Trophoblast cell (in vitro differentiated cells and primary cell): Measurements from ENCODE around the gene GPR31.
A peak's percentile ranks its signal among the peaks of the same experiment; 100 is the strongest.

ENCODE experiments used
- DNase-seq, 2 donors: peaks; one replicate each; pipeline ENCODE4 v3.0.0-alpha.2; 2016
- H2AFZ ChIP-seq: 2 replicates; pipeline ENCODE4 v1.6.1; 2013; ENCODE audit warnings: low read length, moderate library complexity, mild to moderate bottlenecking; ENCODE audit not compliant: insufficient read depth, poor library complexity
- H2AK5ac ChIP-seq: 2 replicates; pipeline ENCODE4 v1.6.1; 2013; ENCODE audit warnings: mild to moderate bottlenecking, low read length
- H2BK120ac ChIP-seq: 2 replicates; pipeline ENCODE4 v1.6.1; 2013; ENCODE audit warnings: low read length, mild to moderate bottlenecking, moderate library complexity; ENCODE audit not compliant: insufficient read depth, poor library complexity
- H2BK12ac ChIP-seq: 2 replicates; pipeline ENCODE4 v1.6.1; 2013; ENCODE audit warnings: mild to moderate bottlenecking, low read length, moderate library complexity
- H2BK5ac ChIP-seq: 2 replicates; pipeline ENCODE4 v1.6.1; 2013; ENCODE audit warnings: low read length, low read depth, moderate library complexity, mild to moderate bottlenecking; ENCODE audit not compliant: poor library complexity
- H3K14ac ChIP-seq: 2 replicates; pipeline ENCODE4 v1.6.1; 2013; ENCODE audit warnings: mild to moderate bottlenecking, low read length
- H3K18ac ChIP-seq: 2 replicates; pipeline ENCODE4 v1.6.1; 2013; ENCODE audit warnings: mild to moderate bottlenecking, low read length
- H3K23ac ChIP-seq: 2 replicates; pipeline ENCODE4 v1.6.1; 2013; ENCODE audit warnings: low read length
- H3K27ac ChIP-seq: 2 replicates; pipeline ENCODE4 v1.5.1; 2013; ENCODE audit warnings: low read depth, mild to moderate bottlenecking, inconsistent platforms, low read length, moderate library complexity
- H3K27me3 ChIP-seq: 2 replicates; pipeline ENCODE4 v1.6.1; 2013; ENCODE audit warnings: inconsistent platforms, mild to moderate bottlenecking, low read length, moderate library complexity; ENCODE audit not compliant: insufficient read depth
- H3K36me3 ChIP-seq, 2 experiments: 1 replicate in 1 of 2; 2 replicates in 1 of 2; pipeline ENCODE4 v1.6.1; 2013; ENCODE audit warnings: low read length in 2 of 2, mild to moderate bottlenecking in 2 of 2, moderate library complexity in 1 of 2; ENCODE audit not compliant: insufficient read depth in 2 of 2, control insufficient read depth in 1 of 2
- H3K4ac ChIP-seq: 2 replicates; pipeline ENCODE4 v1.6.1; 2013; ENCODE audit warnings: low read depth, mild to moderate bottlenecking, low read length, moderate library complexity
- H3K4me1 ChIP-seq, 2 experiments: 1 replicate in 1 of 2; 2 replicates in 1 of 2; pipeline ENCODE4 v1.6.1; 2013; ENCODE audit warnings: low read length in 2 of 2, mild to moderate bottlenecking in 2 of 2, moderate library complexity in 1 of 2; ENCODE audit not compliant: insufficient read depth in 2 of 2, control insufficient read depth in 1 of 2
- H3K4me2 ChIP-seq: 2 replicates; pipeline ENCODE4 v1.6.1; 2013; ENCODE audit warnings: inconsistent platforms, mild to moderate bottlenecking, low read length, moderate library complexity
- H3K4me3 ChIP-seq: 2 replicates; pipeline ENCODE4 v1.5.1; 2013; ENCODE audit warnings: mild to moderate bottlenecking, low read depth, low read length, inconsistent platforms
- H3K79me1 ChIP-seq: one replicate; pipeline ENCODE4 v1.6.1; 2013; ENCODE audit warnings: low read length
- H3K79me2 ChIP-seq: 2 replicates; pipeline ENCODE4 v1.6.1; 2013; ENCODE audit warnings: low read length, mild to moderate bottlenecking; ENCODE audit not compliant: control insufficient read depth, insufficient read depth, poor library complexity
- H3K9ac ChIP-seq: 2 replicates; pipeline ENCODE4 v1.6.1; 2013; ENCODE audit warnings: mild to moderate bottlenecking, low read length
- H3K9me3 ChIP-seq: 2 replicates; pipeline ENCODE4 v1.6.1; 2013; ENCODE audit warnings: low read depth, mild to moderate bottlenecking, control low read depth, inconsistent platforms, low read length; ENCODE audit not compliant: insufficient read depth
- H4K12ac ChIP-seq: 2 replicates; pipeline ENCODE4 v1.6.1; 2013; ENCODE audit warnings: low read depth, mild to moderate bottlenecking, low read length, moderate library complexity
- H4K8ac ChIP-seq: 2 replicates; pipeline ENCODE4 v1.6.1; 2013; ENCODE audit warnings: low read depth, mild to moderate bottlenecking, low read length, moderate library complexity
- H4K91ac ChIP-seq: one replicate; pipeline ENCODE4 v1.6.1; 2013; ENCODE audit warnings: low read depth, mild to moderate bottlenecking, low read length, moderate library complexity
- WGBS: extraction: QIAGEN DNeasy Blood & Tissue Kit; methylation state at CpG from one replicate; pipeline ENCODE4 v1.1.7; 2013; ENCODE audit warnings: missing lambda C conversion rate; ENCODE audit not compliant: insufficient read length, insufficient coverage; ENCODE audit errors: extremely low coverage; 5-methylcytosine and 5-hydroxymethylcytosine counted together

GPR31 gene

DNA sequence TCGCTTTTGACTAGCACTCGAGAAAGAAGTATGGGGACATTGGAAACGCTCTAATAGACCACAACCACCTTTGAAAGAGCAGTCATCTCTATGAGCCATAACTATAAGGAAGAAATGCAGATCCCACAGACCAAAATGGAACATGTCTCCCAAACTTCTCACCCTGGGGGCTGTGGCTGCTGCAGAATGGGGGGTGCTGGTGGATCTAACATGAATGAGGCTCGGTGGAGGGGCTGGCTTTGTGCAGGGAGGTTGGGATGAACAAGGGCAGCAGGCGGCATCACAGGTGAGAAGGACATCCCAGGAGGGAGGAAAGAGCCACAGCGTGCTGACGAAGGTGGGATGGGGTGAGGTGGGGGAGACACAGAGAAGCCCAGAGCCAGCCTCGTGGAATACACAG is 45.4 kb downstream of the GPR31 start:
- Histone ChIP-seq H3K9ac (no peak overlapping the region), H2BK12ac (no peak overlapping the region), H3K18ac (no peak overlapping the region), H3K9me3 (no peaks in the 10 kb centered on the region), H2BK120ac (no peak overlapping the region), H3K79me1 (peaks cover 5% of the 10 kb centered on the region), H3K36me3 (no peaks in the 10 kb centered on the region), H3K14ac (no peak overlapping the region), H3K4me2 (no peak overlapping the region), H2AFZ (no peak overlapping the region), H4K12ac (no peak overlapping the region), H3K4me3 (no peak overlapping the region), H2BK5ac (no peak overlapping the region), H3K4ac (no peak overlapping the region), H4K91ac (no peak overlapping the region), H2AK5ac (no peak overlapping the region), H3K79me2 (no peaks in the 10 kb centered on the region), H4K8ac (no peak overlapping the region), H3K4me1 (peaks cover 10 to 17% of the 10 kb centered on the region in 2 experiments), H3K27me3 (no peaks in the 10 kb centered on the region), H3K27ac (no peak overlapping the region), H3K23ac (no peak overlapping the region)
- WGBS, result no CpG with 5 or more reads among the region's 8 CpGs
- no peak for DNase-seq

DNA sequence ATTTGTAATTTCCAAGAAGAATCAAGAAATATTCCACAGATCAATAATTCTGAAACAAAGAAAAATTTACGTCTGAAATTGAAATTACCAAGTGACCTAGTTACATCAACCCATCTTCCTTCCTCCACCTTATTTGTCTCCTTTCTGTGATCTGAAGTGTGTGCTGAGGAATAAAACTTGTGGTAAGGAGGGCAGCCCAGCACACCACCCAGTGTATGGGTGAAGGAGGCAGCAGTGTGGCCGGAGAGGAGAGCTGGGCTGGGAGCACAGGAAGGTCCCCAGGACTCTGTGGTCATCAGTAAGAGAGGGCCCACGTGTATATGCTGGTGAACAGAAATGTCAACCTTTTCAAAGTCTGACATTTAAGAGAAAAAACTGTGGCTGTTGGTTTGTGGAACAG is 46.2 kb downstream of the GPR31 start:
- Histone ChIP-seq H2BK12ac (no peak overlapping the region), H2AK5ac (no peak overlapping the region), H3K36me3 (no peaks in the 10 kb centered on the region), H2BK120ac (no peak overlapping the region), H3K4me1 (peaks cover 10 to 16% of the 10 kb centered on the region in 2 experiments), H3K23ac (no peak overlapping the region), H2AFZ (no peak overlapping the region), H3K14ac (no peak overlapping the region), H4K91ac (no peak overlapping the region), H3K27me3 (no peaks in the 10 kb centered on the region), H3K79me1 (peaks cover 5% of the 10 kb centered on the region), H3K9me3 (peaks cover 2% of the 10 kb centered on the region), H2BK5ac (no peak overlapping the region), H4K12ac (no peak overlapping the region), H3K18ac (no peak overlapping the region), H3K79me2 (no peaks in the 10 kb centered on the region), H4K8ac (no peak overlapping the region), H3K4ac (no peak overlapping the region), H3K27ac (no peak overlapping the region), H3K9ac (no peak overlapping the region), H3K4me2 (no peak overlapping the region), H3K4me3 (no peak overlapping the region)
- no CpG with 5 or more reads among the region's 3 CpGs for WGBS
- no peak for DNase-seq

- H3K79me1 ChIP-seq, result no peaks in the 10 kb centered on the region
- H3K9ac ChIP-seq, result no peak overlapping the region
- H2AFZ ChIP-seq, result no peak overlapping the region
- no peak overlapping the region for H3K4ac ChIP-seq
- no peak overlapping the region for H3K4me2 ChIP-seq
- no peak overlapping the region for H3K27ac ChIP-seq
- H3K9me3 ChIP-seq, result peaks cover 5% of the 10 kb centered on the region
- H4K8ac ChIP-seq, result no peak overlapping the region
- peak; percentile 84 to 87 for DNase-seq
- WGBS, result no CpG with 5 or more reads among the region's 6 CpGs
- H2BK120ac ChIP-seq, result no peak overlapping the region
- no peaks in the 10 kb centered on the region for H3K79me2 ChIP-seq
- H3K4me1 ChIP-seq, result peaks cover 5 to 9% of the 10 kb centered on the region in 2 experiments
- H3K14ac ChIP-seq, result no peak overlapping the region
- no peak overlapping the region for H2BK12ac ChIP-seq
- no peak overlapping the region for H4K12ac ChIP-seq
- no peak overlapping the region for H4K91ac ChIP-seq
- H3K4me3 ChIP-seq, result no peak overlapping the region
- H3K18ac ChIP-seq, result no peak overlapping the region
- no peaks in the 10 kb centered on the region for H3K36me3 ChIP-seq
- H3K27me3 ChIP-seq, result no peaks in the 10 kb centered on the region
- no peak overlapping the region for H2AK5ac ChIP-seq
- H2BK5ac ChIP-seq, result no peak overlapping the region
- no peak overlapping the region for H3K23ac ChIP-seq
Measured at GRCh38 chr6:167109651-167110050, 48.1 kb downstream of the GPR31 start.

GRCh38 chr6:167108278-167108677 is 49.5 kb downstream of the GPR31 start:
- no peak overlapping the region for H3K4ac ChIP-seq
- H3K18ac ChIP-seq, result no peak overlapping the region
- no peak overlapping the region for H4K8ac ChIP-seq
- H3K4me1 ChIP-seq, result peaks cover 2 to 6% of the 10 kb centered on the region in 2 experiments
- no peak overlapping the region for H3K27ac ChIP-seq
- H3K9ac ChIP-seq, result no peak overlapping the region
- no peak overlapping the region for H4K91ac ChIP-seq
- no peaks in the 10 kb centered on the region for H3K79me1 ChIP-seq
- no peak overlapping the region for H3K4me2 ChIP-seq
- peaks cover 5% of the 10 kb centered on the region for H3K9me3 ChIP-seq
- no peak overlapping the region for H2AK5ac ChIP-seq
- H4K12ac ChIP-seq, result no peak overlapping the region
- no peak for DNase-seq
- no peaks in the 10 kb centered on the region for H3K27me3 ChIP-seq
- no peak overlapping the region for H2AFZ ChIP-seq
- H2BK12ac ChIP-seq, result no peak overlapping the region
- no peak overlapping the region for H3K23ac ChIP-seq
- no peak overlapping the region for H2BK5ac ChIP-seq
- WGBS, result no CpG with 5 or more reads among the region's 5 CpGs
- no peak overlapping the region for H3K14ac ChIP-seq
- H2BK120ac ChIP-seq, result no peak overlapping the region
- H3K79me2 ChIP-seq, result no peaks in the 10 kb centered on the region
- H3K4me3 ChIP-seq, result peak overlapping the region; percentile 9
- H3K36me3 ChIP-seq, result no peaks in the 10 kb centered on the region
